Neural cell (in vitro differentiated cells): Measurements from ENCODE around the gene GCNA.

Experiments used
- EZH2 ChIP-seq: fragments of 200-600, 300-800 bp; shearing (Covaris generic), sonication (generic); IDR thresholded peaks from 2 replicates; pipeline ENCODE4 v1.6.1; 2014; ENCODE audit warnings: antibody characterized with exemption, low read length, borderline replicate concordance, mild to moderate bottlenecking; ENCODE audit not compliant: insufficient read depth, poor library complexity, severe bottlenecking
- POLR2AphosphoS5 ChIP-seq: IDR thresholded peaks from 2 replicates; pipeline ENCODE4 v1.6.1; 2012
- RAD21 ChIP-seq: fragments of 450-650 bp; conservative IDR thresholded peaks from 2 replicates; pipeline ENCODE4 v1.6.1; 2014; ENCODE audit warnings: antibody characterized with exemption, mild to moderate bottlenecking, moderate library complexity
- TF ChIP-seq, protein P1 (sequence below): fragments of 450-650 bp; IDR thresholded peaks from 2 replicates; pipeline ENCODE4 v1.5.1; 2014; ENCODE audit warnings: antibody characterized with exemption, mild to moderate bottlenecking, moderate library complexity; ENCODE audit not compliant: poor library complexity, severe bottlenecking
- TF ChIP-seq, protein P2 (sequence below): IDR thresholded peaks from 2 replicates; pipeline ENCODE4 v1.6.1; 2012; ENCODE audit warnings: borderline replicate concordance

DNA sequence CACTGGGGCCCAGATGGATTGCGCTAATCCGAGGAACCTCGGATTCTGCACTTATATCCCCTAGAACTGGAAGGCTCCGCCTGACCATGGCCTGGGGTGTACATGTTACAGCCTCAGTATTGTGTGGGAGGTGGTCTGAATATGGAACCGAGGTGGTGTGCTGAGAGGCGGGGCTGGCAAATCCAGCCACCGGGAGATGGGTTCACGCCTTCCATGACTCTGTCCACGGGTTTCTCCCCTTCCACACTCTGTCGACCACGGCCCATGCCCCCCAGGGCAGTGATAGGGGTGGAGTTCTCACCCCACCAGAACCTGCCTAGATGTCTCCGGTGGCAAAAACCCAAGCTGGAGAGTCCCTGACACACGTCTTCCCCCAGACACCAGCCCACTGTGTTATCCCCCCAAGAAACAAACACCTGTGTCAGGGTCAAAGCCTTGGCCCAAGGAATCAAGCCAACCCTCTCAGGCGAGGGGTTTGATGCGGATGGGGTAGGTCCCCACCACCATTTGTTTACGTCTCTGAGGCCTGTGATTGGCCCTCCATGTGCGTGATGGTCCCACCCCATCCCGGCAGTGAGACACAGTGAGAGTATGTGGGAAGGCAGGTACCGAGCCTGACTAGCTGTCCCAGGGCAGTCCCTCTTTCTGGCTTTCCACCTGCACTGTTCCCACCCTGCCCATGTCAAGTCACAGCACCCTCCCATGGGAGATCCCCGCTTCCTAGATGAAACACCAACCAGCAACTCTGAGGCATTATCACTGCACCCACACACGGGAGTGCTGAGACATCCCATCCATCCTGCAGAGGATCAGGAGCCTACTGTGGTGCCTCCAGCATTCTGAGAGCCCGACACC is 82.6 kb downstream of the GCNA start:
- TF ChIP-seq, protein P1, sequence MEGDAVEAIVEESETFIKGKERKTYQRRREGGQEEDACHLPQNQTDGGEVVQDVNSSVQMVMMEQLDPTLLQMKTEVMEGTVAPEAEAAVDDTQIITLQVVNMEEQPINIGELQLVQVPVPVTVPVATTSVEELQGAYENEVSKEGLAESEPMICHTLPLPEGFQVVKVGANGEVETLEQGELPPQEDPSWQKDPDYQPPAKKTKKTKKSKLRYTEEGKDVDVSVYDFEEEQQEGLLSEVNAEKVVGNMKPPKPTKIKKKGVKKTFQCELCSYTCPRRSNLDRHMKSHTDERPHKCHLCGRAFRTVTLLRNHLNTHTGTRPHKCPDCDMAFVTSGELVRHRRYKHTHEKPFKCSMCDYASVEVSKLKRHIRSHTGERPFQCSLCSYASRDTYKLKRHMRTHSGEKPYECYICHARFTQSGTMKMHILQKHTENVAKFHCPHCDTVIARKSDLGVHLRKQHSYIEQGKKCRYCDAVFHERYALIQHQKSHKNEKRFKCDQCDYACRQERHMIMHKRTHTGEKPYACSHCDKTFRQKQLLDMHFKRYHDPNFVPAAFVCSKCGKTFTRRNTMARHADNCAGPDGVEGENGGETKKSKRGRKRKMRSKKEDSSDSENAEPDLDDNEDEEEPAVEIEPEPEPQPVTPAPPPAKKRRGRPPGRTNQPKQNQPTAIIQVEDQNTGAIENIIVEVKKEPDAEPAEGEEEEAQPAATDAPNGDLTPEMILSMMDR, result no peak
- no peak for TF ChIP-seq EZH2
- TF ChIP-seq, protein P2, sequence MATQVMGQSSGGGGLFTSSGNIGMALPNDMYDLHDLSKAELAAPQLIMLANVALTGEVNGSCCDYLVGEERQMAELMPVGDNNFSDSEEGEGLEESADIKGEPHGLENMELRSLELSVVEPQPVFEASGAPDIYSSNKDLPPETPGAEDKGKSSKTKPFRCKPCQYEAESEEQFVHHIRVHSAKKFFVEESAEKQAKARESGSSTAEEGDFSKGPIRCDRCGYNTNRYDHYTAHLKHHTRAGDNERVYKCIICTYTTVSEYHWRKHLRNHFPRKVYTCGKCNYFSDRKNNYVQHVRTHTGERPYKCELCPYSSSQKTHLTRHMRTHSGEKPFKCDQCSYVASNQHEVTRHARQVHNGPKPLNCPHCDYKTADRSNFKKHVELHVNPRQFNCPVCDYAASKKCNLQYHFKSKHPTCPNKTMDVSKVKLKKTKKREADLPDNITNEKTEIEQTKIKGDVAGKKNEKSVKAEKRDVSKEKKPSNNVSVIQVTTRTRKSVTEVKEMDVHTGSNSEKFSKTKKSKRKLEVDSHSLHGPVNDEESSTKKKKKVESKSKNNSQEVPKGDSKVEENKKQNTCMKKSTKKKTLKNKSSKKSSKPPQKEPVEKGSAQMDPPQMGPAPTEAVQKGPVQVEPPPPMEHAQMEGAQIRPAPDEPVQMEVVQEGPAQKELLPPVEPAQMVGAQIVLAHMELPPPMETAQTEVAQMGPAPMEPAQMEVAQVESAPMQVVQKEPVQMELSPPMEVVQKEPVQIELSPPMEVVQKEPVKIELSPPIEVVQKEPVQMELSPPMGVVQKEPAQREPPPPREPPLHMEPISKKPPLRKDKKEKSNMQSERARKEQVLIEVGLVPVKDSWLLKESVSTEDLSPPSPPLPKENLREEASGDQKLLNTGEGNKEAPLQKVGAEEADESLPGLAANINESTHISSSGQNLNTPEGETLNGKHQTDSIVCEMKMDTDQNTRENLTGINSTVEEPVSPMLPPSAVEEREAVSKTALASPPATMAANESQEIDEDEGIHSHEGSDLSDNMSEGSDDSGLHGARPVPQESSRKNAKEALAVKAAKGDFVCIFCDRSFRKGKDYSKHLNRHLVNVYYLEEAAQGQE, result no peak
- TF ChIP-seq RAD21, result no peak
- no peak for TF ChIP-seq POLR2AphosphoS5
